Activated T-helper 9 cell treated with anti-CD3 and anti-CD28 coated beads, Interleukin-2, amount 50 U/mL, for 16 hours (primary cell): ENCODE results near the gene CAV1.
A peak's percentile ranks its signal among the peaks of the same experiment; 100 is the strongest.
"Not testable (repeated sequence)": the region's sequence is repeated elsewhere in the genome, so short reads cannot be mapped to it uniquely, and the experiment has no call there.

ENCODE experiments used
- DNase-seq: peaks from one replicate; pipeline ENCODE4 v3.0.0-alpha.2; 2020; ENCODE audit warnings: low read depth

CAV1 gene

DNA sequence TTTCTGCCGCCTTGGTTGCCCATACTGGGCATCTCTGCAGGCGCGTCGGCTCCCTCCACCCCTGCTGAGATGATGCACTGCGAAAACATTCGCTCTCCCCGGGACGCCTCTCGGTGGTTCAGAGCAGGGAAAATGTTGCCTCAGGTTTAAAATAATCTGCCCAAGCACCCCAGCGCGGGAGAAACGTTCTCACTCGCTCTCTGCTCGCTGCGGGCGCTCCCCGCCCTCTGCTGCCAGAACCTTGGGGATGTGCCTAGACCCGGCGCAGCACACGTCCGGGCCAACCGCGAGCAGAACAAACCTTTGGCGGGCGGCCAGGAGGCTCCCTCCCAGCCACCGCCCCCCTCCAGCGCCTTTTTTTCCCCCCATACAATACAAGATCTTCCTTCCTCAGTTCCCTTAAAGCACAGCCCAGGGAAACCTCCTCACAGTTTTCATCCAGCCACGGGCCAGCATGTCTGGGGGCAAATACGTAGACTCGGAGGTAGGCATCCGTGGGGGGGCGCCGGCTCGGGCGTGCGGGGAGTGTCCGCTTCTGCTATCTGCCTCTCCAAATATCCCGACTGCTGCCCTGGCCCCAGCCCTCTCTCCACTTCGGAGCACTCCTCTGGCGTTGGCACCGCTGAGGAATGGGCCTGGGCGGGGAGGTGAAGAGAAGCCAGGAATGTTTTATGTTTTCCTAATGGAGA lies at the start of gene CAV1:
TSS of gene CAV1 (plus strand) at position 428 of the 689 bp plus-strand sequence. CDS start at position 455, 27 bp downstream.
- DNase-seq, result no peak

GRCh38 chr7:116477625-116478024 lies 47.2 kb upstream of the CAV1 start:
- DNase-seq, result no peak

GRCh38 chr7:116478834-116479233 lies 46.0 kb upstream of the CAV1 start:
- no peak for DNase-seq

- no peak for DNase-seq
Observed at GRCh38 chr7:116483271-116483942, 41.4 kb upstream of the CAV1 start.

DNA sequence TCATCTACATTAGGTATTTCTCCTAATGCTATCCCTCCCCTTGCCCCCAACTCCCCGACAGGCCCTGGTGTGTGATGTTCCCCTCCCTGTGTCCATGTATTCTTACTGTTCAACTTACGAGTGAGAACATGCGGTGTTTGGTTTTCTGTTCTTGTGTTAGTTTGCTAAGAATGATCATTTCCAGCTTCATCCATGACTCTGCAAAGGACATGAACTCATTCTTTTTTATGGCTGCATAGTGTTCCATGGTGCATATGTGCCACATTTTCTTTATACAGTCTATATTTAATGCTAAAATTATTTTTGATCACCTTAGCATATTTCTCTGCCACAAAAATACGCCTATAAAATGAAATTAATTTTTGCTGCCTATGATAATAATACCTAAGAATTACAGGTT lies 40.4 kb upstream of the CAV1 start:
- not testable (repeated sequence) for DNase-seq

GRCh38 chr7:116487907-116488521 lies 36.8 kb upstream of the CAV1 start:
- no peak for DNase-seq

GRCh38 chr7:116490351-116490750 lies 34.5 kb upstream of the CAV1 start:
- DNase-seq, result no peak

GRCh38 chr7:116491887-116492653 lies 32.8 kb upstream of the CAV1 start:
- no peak for DNase-seq

DNA sequence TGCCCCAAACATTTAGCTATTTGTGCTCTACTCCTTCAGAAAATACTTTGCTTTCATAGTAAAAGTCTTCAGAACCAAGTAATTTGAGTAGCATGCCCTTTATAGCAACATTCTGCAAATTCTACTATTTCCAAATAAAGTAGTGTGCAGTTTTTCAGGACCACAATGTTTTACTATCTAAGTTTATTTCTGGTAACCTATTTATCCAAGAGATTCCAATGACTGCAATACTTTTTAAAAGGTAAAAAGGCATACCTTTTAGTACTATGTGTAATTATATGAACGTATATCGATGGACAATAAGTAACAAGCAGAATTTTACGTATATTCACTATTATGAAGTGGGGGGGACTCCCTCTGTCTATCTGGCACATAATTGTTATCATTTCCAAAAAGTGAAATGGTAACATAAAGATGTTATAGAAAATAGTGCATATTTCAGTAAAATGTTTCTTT lies 32.2 kb upstream of the CAV1 start:
- no peak for DNase-seq

DNA sequence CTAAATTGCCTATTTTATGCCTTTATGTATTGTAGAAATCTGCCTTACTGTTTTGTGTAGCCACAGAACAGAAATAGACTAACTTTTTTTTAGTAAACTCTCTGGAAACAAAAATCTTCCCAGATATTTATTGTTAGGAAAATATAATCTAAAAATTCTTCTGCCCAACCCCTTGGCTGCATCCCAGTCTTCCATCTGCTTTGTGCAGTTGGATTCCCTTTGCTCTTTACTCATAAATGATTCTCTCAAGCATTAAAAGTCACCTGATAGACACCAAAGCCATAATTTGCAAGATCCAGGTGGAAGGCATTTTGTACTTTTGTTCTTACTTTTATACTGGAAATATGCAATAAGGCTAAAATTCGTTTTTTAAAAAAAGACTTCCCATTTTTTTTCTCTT lies 31.4 kb upstream of the CAV1 start:
- DNase-seq, result no peak

GRCh38 chr7:116494472-116494871 lies 30.4 kb upstream of the CAV1 start:
- DNase-seq, result no peak

DNA sequence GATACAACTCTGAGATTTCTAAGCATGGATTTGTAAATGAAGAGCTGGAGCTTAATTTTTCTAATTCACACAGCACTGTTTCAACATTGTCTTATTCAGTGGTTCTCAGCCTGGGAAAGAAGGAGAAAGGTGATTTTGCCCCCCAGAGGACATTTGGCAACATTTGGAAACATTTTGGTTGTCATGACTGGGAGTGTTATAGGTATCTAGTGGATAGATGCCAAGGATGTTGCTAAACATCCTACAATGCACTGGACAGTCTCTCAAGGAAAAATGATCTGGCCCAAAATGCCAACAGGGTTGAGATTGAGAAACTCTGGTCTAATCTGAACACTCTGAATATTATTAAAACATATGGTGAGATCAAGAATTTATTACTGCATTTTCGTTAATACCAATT lies 29.1 kb upstream of the CAV1 start:
- no peak for DNase-seq

- DNase-seq, result no peak
Observed at GRCh38 chr7:116496653-116497052, 28.2 kb upstream of the CAV1 start.

- DNase-seq, result no peak
Observed at GRCh38 chr7:116497708-116498107, 27.1 kb upstream of the CAV1 start.

DNA sequence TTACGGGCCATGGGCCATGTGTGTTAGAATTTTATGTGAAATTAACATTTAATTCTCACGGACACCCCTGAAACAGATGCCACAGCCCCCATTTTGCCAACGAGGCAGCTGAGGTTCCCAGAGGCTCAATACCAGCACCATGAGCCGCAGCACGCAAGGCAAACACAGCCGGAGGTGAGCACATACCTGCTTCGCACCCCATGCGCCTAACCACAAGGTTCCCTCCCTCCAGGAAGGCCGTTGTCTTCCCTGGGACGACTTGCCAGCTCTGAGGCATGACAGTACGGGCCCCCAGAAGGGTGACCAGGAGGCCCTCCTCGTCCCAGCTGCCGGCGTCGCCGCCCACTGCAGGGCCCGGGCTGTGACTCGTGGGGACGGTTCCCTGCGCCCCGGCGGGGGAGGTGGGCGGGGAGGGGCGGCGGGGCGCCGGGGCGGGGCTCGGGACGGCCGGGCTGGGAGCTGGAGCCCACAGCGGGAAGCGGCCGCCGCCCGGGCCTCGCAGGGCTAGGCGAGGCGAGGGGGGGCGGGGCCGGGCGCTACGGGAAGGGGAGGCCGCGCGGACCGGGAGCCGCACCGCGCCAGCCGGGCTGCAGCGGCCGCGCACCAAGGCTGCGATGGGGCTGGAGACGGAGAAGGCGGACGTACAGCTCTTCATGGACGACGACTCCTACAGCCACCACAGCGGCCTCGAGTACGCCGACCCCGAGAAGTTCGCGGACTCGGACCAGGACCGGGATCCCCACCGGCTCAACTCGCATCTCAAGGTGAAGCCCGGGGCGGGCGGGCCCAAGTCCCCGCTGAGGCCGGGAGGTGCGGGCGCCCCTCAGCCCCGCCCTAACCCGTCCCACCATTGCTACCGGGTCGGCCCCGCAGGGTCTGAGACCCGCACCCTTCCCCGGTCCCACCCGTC lies 25.4 kb upstream of the CAV1 start, which contains the start of gene CAV2:
TSS of gene CAV2 (plus strand) at position 571 of the 910 bp plus-strand sequence. CDS start at position 615, 44 bp downstream.
- DNase-seq, result peak; percentile 10

DNA sequence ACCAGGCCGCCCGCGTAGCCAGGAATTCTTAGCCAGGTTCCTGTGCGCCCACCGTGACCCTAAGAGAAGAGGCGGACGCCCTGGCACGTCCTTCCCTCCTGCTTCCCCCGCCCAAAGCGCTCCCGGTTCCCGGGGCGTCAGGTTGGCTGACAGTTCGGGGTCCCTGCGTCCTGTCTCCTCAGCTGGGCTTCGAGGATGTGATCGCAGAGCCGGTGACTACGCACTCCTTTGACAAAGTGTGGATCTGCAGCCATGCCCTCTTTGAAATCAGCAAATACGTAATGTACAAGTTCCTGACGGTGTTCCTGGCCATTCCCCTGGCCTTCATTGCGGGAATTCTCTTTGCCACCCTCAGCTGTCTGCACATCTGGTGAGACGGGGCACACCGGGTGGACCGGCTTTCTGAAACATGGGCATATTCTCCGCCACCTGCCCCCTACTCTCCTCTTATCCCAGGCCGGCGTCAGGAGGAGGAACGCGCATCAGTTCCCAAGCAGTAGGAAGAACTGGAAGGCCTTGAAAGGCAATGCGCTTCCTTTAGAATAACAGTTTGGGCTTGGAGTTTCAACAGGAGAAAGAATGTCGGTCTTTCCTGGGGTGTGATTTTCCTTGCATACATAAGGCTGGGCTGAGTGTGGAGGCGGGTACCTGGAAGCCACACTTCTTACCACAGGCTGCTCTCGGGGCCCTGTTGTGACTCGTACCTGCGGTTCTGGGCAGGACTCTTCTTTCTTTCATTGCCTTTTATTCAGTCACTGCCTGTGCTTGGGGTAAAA lies 24.6 kb upstream of the CAV1 start:
- DNase-seq, result peak; percentile 40

DNA sequence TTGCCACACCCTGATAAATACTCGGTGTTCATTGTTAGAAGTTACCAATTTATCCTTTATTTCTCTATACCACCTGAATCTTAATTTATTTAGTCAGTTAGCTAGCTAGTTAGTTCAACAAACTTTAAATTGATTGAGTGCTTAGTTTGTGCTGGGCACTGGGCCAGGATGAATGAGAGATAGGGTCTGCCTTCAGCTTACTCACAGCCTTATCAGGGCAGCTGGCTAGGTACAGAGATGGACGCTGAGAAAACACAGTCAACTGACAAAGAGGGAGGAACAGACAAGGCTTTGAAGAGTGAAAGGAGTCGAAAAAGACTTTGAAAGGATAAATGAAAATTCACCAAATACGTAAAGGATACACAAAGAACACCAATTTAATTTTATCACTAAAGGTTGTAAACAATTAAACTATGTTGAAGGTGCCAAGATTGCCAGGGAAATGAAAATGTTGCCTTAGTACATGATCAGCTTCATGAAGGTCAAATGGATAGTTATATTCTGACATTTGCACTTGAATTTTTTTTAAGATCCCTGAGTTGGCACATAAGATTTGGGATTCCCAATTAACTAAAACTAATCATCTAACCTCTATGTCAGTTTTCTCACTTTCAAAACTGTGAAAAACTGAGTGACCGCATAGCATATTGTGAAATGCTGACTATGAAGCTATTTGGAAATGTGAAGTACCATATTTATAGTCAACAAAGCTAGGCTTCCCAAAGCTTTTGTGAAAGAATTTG lies 23.2 kb upstream of the CAV1 start:
- DNase-seq, result no peak

- no peak for DNase-seq
Observed at GRCh38 chr7:116502201-116503096, 22.4 kb upstream of the CAV1 start.

- no peak for DNase-seq
Observed at GRCh38 chr7:116503835-116504234, 21.0 kb upstream of the CAV1 start.
